PC-3 (cell line): ENCODE measurements around the gene UHRF1.

ENCODE experiments used
- EZH2 ChIP-seq: fragments of 300-600 bp; sonication (generic); IDR thresholded peaks from one replicate; pipeline ENCODE4 v1.6.1; 2017; ENCODE audit warnings: antibody characterized with exemption, mild to moderate bottlenecking, low read length; ENCODE audit not compliant: unreplicated experiment
- TF ChIP-seq, protein P1 (sequence below): fragments of 300-600 bp; sonication (generic); conservative IDR thresholded peaks from 2 replicates; pipeline ENCODE4 v1.5.1; 2017; ENCODE audit warnings: antibody characterized with exemption, low read depth, mild to moderate bottlenecking, low read length

DNA sequence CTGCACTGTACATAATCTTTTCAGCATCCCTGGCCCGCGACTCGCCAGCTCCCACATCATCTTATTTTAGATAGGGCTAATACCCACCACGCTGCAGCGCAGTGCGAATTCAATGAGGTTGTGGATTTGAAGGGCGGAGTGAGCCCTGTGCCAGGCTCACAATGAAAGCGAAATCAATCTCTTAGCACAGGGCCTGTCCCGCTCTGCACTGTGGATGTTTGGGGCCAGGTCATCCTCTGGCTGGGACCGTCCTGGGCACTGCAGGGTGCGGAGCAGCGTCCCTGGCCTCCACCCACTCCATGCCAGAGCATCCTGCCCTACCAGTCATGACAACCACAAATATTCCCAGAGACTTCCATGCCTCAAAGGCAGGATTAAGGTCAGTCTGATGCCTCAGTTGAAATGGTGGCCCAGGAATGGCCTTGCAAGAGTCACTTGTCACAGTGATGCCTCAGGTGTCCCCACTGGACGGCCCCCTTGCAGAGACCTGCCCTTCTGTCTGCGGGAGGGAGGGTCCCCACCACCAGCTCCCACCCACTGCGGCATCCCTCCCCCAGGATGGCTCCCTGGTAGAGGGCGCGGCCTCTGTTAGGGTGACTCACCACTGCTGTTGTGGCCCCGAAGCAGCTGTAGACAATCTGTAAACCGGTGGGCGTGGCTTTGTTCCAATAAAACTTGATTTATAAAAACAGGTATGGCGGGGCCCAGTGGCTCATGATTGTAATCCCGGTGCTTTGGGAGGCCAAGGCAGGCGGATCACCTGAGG is 5.6 kb downstream of the UHRF1 start:
- TF ChIP-seq, protein P1, sequence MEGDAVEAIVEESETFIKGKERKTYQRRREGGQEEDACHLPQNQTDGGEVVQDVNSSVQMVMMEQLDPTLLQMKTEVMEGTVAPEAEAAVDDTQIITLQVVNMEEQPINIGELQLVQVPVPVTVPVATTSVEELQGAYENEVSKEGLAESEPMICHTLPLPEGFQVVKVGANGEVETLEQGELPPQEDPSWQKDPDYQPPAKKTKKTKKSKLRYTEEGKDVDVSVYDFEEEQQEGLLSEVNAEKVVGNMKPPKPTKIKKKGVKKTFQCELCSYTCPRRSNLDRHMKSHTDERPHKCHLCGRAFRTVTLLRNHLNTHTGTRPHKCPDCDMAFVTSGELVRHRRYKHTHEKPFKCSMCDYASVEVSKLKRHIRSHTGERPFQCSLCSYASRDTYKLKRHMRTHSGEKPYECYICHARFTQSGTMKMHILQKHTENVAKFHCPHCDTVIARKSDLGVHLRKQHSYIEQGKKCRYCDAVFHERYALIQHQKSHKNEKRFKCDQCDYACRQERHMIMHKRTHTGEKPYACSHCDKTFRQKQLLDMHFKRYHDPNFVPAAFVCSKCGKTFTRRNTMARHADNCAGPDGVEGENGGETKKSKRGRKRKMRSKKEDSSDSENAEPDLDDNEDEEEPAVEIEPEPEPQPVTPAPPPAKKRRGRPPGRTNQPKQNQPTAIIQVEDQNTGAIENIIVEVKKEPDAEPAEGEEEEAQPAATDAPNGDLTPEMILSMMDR: no peak
- no peak for TF ChIP-seq EZH2
